Astrocyte of the cerebellum (primary cell): ENCODE measurements around the gene CDC6.

Source experiments
- DNase-seq: peaks from one replicate; pipeline ENCODE4 v3.0.0-alpha.2; 2011; ENCODE audit warnings: low read depth
- H3K4me3 ChIP-seq: 2 replicates; pipeline ENCODE4 v1.5.1; 2011; ENCODE audit warnings: mild to moderate bottlenecking, low read depth, low read length, moderate library complexity
- CTCF ChIP-seq: IDR thresholded peaks from 2 replicates; pipeline ENCODE4 v1.5.1; 2012; ENCODE audit warnings: low read length, low read depth, moderate library complexity, mild to moderate bottlenecking; ENCODE audit errors: missing control alignments
- in situ Hi-C: cut with HindIII; loops from 2 replicates; pipeline ENCODE4 v1.10.0; 2017; ENCODE audit warnings: low sequenced_read_pairs

The CDC6 gene

GRCh38 chr17:40313668-40314583 lies 26.2 kb downstream of the CDC6 start:
- in situ Hi-C loops, result no loop called here
- no peak overlapping the region for H3K4me3 ChIP-seq
- no peak for TF ChIP-seq CTCF

GRCh38 chr17:40314584-40314956 lies 26.9 kb downstream of the CDC6 start:
- DNase-seq, result no peak
- no peak overlapping the region for H3K4me3 ChIP-seq
- in situ Hi-C loops, result no loop called here
- TF ChIP-seq CTCF, result no peak

More at GRCh38 chr17:40313668-40314583, 26.2 kb downstream of the CDC6 start:
- DNase-seq, result no peak

- DNase-seq, result no peak
- no peak for TF ChIP-seq CTCF
- in situ Hi-C loops, result no loop called here
- no peak overlapping the region for H3K4me3 ChIP-seq
These were observed 27.5 kb downstream of the CDC6 start for GRCh38 chr17:40315206-40315605.

- in situ Hi-C loops, result no loop called here
- no peak for TF ChIP-seq CTCF
- DNase-seq, result no peak
- H3K4me3 ChIP-seq, result no peak overlapping the region
These were observed 28.2 kb downstream of the CDC6 start for GRCh38 chr17:40315678-40316570.

- DNase-seq, result no peak
- H3K4me3 ChIP-seq, result no peak overlapping the region
- in situ Hi-C loops, result no loop called here
- TF ChIP-seq CTCF, result no peak
These were observed 29.1 kb downstream of the CDC6 start for GRCh38 chr17:40316571-40317344.

GRCh38 chr17:40317345-40317873 lies 29.7 kb downstream of the CDC6 start:
- in situ Hi-C loops, result no loop called here
- DNase-seq, result no peak
- TF ChIP-seq CTCF, result peak; percentile 79
- H3K4me3 ChIP-seq, result peak overlapping the region; percentile 99
